ENCODE data around the gene ATP2C2.

GRCh38 chr16:84504420-84505248, 136.3 kb downstream of the ATP2C2 start, which contains the start of gene MEAK7:
- peak; percentile 69 to 82 (median 75) for TF ChIP-seq POLR2AphosphoS5 (IDR thresholded peaks at IDR 0.05)
- peak in 1 of 5 experiments; percentile 26 for TF ChIP-seq CTCF (IDR thresholded peaks at IDR 0.05)
- peak; percentile 69 for TF ChIP-seq POLR2A (IDR thresholded peaks at IDR 0.05)
- TF ChIP-seq EP300 (IDR thresholded peaks at IDR 0.05; ENCODE audit: low read depth), result no peak
